H1 (cell line): ENCODE measurements around the gene TTC27. TPM values are rescaled to one million over a fixed set of nuclear protein-coding genes. Genes with fewer than 3 reads are reported as not detected.

Experiments
- CTCF ChIA-PET: fragments of 300-600 bp; sonication (Branson Sonifier 250); formaldehyde crosslinking; loops from one replicate; lab custom pipeline; 2021; ENCODE audit not compliant: partially characterized antibody; lab: Charles Lee
- POLR2A ChIA-PET: fragments of 300-600 bp; sonication (Branson Sonifier 250); formaldehyde crosslinking; loops from one replicate; lab custom pipeline; 2021; ENCODE audit warnings: inconsistent platforms; ENCODE audit not compliant: partially characterized antibody; lab: Charles Lee
- DNase-seq, 2 experiments: peaks; one replicate each; pipeline versions ENCODE4 v3.0.0 to v3.0.0-alpha.2; 2010 to 2022; ENCODE audit warnings: low spot score in 2 of 2, low read depth in 1 of 2, mixed read lengths in 1 of 2
- FAIRE-seq: peaks from 2 replicates; lab custom pipeline; 2011; peaks lifted over from hg19 to GRCh38; lab: Jason Lieb, UNC
- H2AFZ ChIP-seq: 2 replicates; pipeline ENCODE4 v1.8.1; 2012; ENCODE audit warnings: low read length, inconsistent platforms
- H2AK5ac ChIP-seq: 2 replicates; pipeline ENCODE4 v1.6.1; 2013; ENCODE audit warnings: low read depth, low read length
- H2BK120ac ChIP-seq: replicated peaks from 2 replicates; pipeline ENCODE3; 2013; ENCODE audit warnings: low read depth, low read length, inconsistent platforms
- H2BK12ac ChIP-seq: 2 replicates; pipeline ENCODE4 v1.6.1; 2013; ENCODE audit warnings: low read depth, low read length
- H2BK15ac ChIP-seq: 2 replicates; pipeline ENCODE4 v1.6.1; 2013; ENCODE audit warnings: low read length
- H2BK20ac ChIP-seq: 2 replicates; pipeline ENCODE4 v1.6.1; 2013; ENCODE audit warnings: low read length
- H2BK5ac ChIP-seq: 2 replicates; pipeline ENCODE4 v1.6.1; 2013; ENCODE audit warnings: low read depth, low read length
- H3K14ac ChIP-seq: 2 replicates; pipeline ENCODE4 v1.6.1; 2013; ENCODE audit warnings: inconsistent platforms; ENCODE audit not compliant: insufficient read length
- H3K18ac ChIP-seq: 2 replicates; pipeline ENCODE4 v1.6.1; 2013; ENCODE audit warnings: low read length; ENCODE audit errors: extremely low read depth
- H3K23ac ChIP-seq: 2 replicates; pipeline ENCODE4 v1.6.1; 2013; ENCODE audit warnings: inconsistent platforms; ENCODE audit not compliant: insufficient read length
- H3K23me2 ChIP-seq: 2 replicates; pipeline ENCODE4 v1.6.1; 2013; ENCODE audit warnings: low read depth, low read length
- H3K27ac ChIP-seq: 2 replicates; pipeline ENCODE4 v1.6.1; 2011; ENCODE audit warnings: low read depth, low read length, inconsistent platforms
- H3K27me3 ChIP-seq, 4 experiments: replicated peaks in 1 of 4; 1 replicate in 1 of 4; 2 replicates in 3 of 4; pipeline versions ENCODE4 v1.6.1 to v1.8.1; 2011 to 2013; ENCODE audit warnings: low read length in 3 of 4, mild to moderate bottlenecking in 3 of 4, inconsistent platforms in 2 of 4, mixed read lengths in 2 of 4, moderate library complexity in 1 of 4; ENCODE audit not compliant: control insufficient read depth in 3 of 4, insufficient read depth in 3 of 4; ENCODE audit errors: extremely low read depth in 1 of 4
- H3K36me3 ChIP-seq, 4 experiments: 2 replicates each; pipeline versions ENCODE4 v1.6.1 to v1.8.1; 2011 to 2013; ENCODE audit warnings: mild to moderate bottlenecking in 4 of 4, low read length in 3 of 4, moderate library complexity in 2 of 4, control low read depth in 1 of 4, inconsistent platforms in 1 of 4; ENCODE audit not compliant: insufficient read depth in 4 of 4, control insufficient read depth in 2 of 4
- H3K4ac ChIP-seq: replicated peaks from 2 replicates; pipeline ENCODE3; 2013; ENCODE audit warnings: low read length, low read depth, mixed read lengths, inconsistent platforms; ENCODE audit not compliant: insufficient read length
- H3K4me1 ChIP-seq, 4 experiments: replicated peaks in 1 of 4; 1 replicate in 1 of 4; 2 replicates in 3 of 4; pipeline versions ENCODE4 v1.6.1 to v1.8.1; 2011 to 2013; ENCODE audit warnings: low read length in 3 of 4, inconsistent platforms in 2 of 4, mixed read lengths in 1 of 4; ENCODE audit not compliant: insufficient read depth in 4 of 4, control insufficient read depth in 3 of 4
- H3K4me2 ChIP-seq, 2 experiments: 2 replicates each; pipeline versions ENCODE4 v1.6.1 to v1.8.1; 2011 to 2013; ENCODE audit warnings: low read depth in 2 of 2, low read length in 2 of 2, control low read depth in 1 of 2, inconsistent platforms in 1 of 2, mild to moderate bottlenecking in 1 of 2; ENCODE audit not compliant: insufficient read depth in 1 of 2
- H3K4me3 ChIP-seq, 4 experiments: fragments of 200-600, 300-600 bp in 1 of 4; sonication (generic), shearing (Covaris generic), sonication (Bioruptor Twin) in 1 of 4; 2 replicates each; pipeline versions ENCODE4 v1.5.1 to v1.8.1; 2011 to 2016; ENCODE audit warnings: low read length in 4 of 4, low read depth in 3 of 4, control low read depth in 2 of 4, inconsistent platforms in 2 of 4, mild to moderate bottlenecking in 2 of 4, mixed read lengths in 1 of 4, moderate library complexity in 1 of 4; ENCODE audit not compliant: insufficient read depth in 2 of 4; ENCODE audit errors: extremely low read depth in 1 of 4
- H3K56ac ChIP-seq: replicated peaks from 2 replicates; pipeline ENCODE3; 2013; ENCODE audit warnings: low read depth, mild to moderate bottlenecking, mixed read lengths, low read length, inconsistent platforms; ENCODE audit not compliant: insufficient read length
- H3K79me1 ChIP-seq: 2 replicates; pipeline ENCODE4 v1.6.1; 2013; ENCODE audit warnings: low read depth, low read length, control low read depth
- H3K79me2 ChIP-seq, 2 experiments: 2 replicates each; pipeline versions ENCODE4 v1.6.1 to v1.8.1; 2012 to 2013; ENCODE audit warnings: low read length in 2 of 2, mild to moderate bottlenecking in 2 of 2, inconsistent platforms in 1 of 2; ENCODE audit not compliant: insufficient read depth in 2 of 2, control insufficient read depth in 1 of 2
- H3K9ac ChIP-seq, 4 experiments: replicated peaks in 1 of 4; 1 replicate in 1 of 4; 2 replicates in 3 of 4; pipeline versions ENCODE4 v1.6.1 to v1.8.1; 2011 to 2013; ENCODE audit warnings: low read depth in 3 of 4, low read length in 3 of 4, control low read depth in 2 of 4, mild to moderate bottlenecking in 2 of 4, moderate library complexity in 2 of 4, inconsistent platforms in 1 of 4; ENCODE audit errors: extremely low read depth in 1 of 4
- H3K9me3 ChIP-seq, 2 experiments: 2 replicates each; pipeline versions ENCODE4 v1.6.1 to v1.8.1; 2012 to 2013; ENCODE audit warnings: mild to moderate bottlenecking in 2 of 2, moderate library complexity in 2 of 2, control low read depth in 1 of 2, inconsistent platforms in 1 of 2, low read depth in 1 of 2, low read length in 1 of 2, mixed read lengths in 1 of 2; ENCODE audit not compliant: insufficient read depth in 2 of 2
- H4K20me1 ChIP-seq, 2 experiments: replicated peaks in 1 of 2; 2 replicates each; pipeline versions ENCODE3 to v1.8.1; 2011 to 2013; ENCODE audit warnings: inconsistent platforms in 2 of 2, low read length in 2 of 2, mild to moderate bottlenecking in 1 of 2; ENCODE audit not compliant: insufficient read depth in 2 of 2, control insufficient read depth in 1 of 2
- H4K5ac ChIP-seq: 2 replicates; pipeline ENCODE4 v1.6.1; 2013; ENCODE audit warnings: low read length, low read depth, mixed read lengths, inconsistent platforms; ENCODE audit not compliant: insufficient read length
- H4K8ac ChIP-seq: 2 replicates; pipeline ENCODE4 v1.8.0; 2013; ENCODE audit warnings: mild to moderate bottlenecking, moderate library complexity, low read length, inconsistent platforms; ENCODE audit not compliant: insufficient read depth; ENCODE audit errors: extremely low read depth
- H4K91ac ChIP-seq: replicated peaks from 2 replicates; pipeline ENCODE3; 2013; ENCODE audit warnings: low read length, mixed read lengths, inconsistent platforms; ENCODE audit not compliant: insufficient read length
- ASH2L ChIP-seq: fragments of 200-600, 300-600 bp; sonication (generic); IDR thresholded peaks from one replicate; pipeline ENCODE4 v1.7.1; 2017; ENCODE audit warnings: low read length
- ATF2 ChIP-seq: IDR thresholded peaks from 2 replicates; pipeline ENCODE4 v1.6.1; 2012; ENCODE audit warnings: low read length, inconsistent platforms
- BCL11A ChIP-seq, 2 experiments: IDR thresholded peaks; one replicate each; pipeline ENCODE4 v1.6.1; 2011; ENCODE audit warnings: low read depth in 2 of 2, low read length in 2 of 2, mild to moderate bottlenecking in 2 of 2
- CBX5 ChIP-seq: fragments of 300-800, 300-1000 bp; sonication (generic); IDR thresholded peaks from 2 replicates; pipeline ENCODE4 v1.7.1; 2016; ENCODE audit warnings: antibody characterized with exemption, low read length, low read depth
- CHD1 ChIP-seq: IDR thresholded peaks from 2 replicates; pipeline ENCODE4 v1.6.1; 2012; ENCODE audit warnings: low read depth, low read length, improper control_type of control experiment
- KDM1A ChIP-seq: fragments of 200-600, 300-600 bp; sonication (generic); IDR thresholded peaks from 2 replicates; pipeline ENCODE4 v1.7.1; 2016; ENCODE audit warnings: mild to moderate bottlenecking, low read length, borderline replicate concordance
- KDM5A ChIP-seq: fragments of 200-600 bp; IDR thresholded peaks from 2 replicates; pipeline ENCODE4 v1.7.1; 2012; ENCODE audit warnings: mild to moderate bottlenecking, low read length, inconsistent platforms, mixed read lengths
- MAX ChIP-seq: IDR thresholded peaks from 2 replicates; pipeline ENCODE4 v1.6.1; 2012; ENCODE audit warnings: inconsistent platforms
- RFX5 ChIP-seq: IDR thresholded peaks from 2 replicates; pipeline ENCODE4 v1.6.1; 2011; ENCODE audit warnings: low read depth, low read length, improper control_type of control experiment, borderline replicate concordance
- SIRT6 ChIP-seq: IDR thresholded peaks from one replicate; pipeline ENCODE4 v1.7.1; 2012; ENCODE audit warnings: low read length, inconsistent platforms
- SP1 ChIP-seq: IDR thresholded peaks from 2 replicates; pipeline ENCODE4 v1.6.1; 2011; ENCODE audit warnings: low read depth, low read length
- WGBS, 2 experiments: shearing (Covaris generic) in 1 of 2; methylation state at CpG; one replicate each; pipeline versions ENCODE4 v1.1.6 to v1.1.7; 2013 to 2015; ENCODE audit warnings: low lambda C conversion rate in 2 of 2, mixed read lengths in 2 of 2, inconsistent platforms in 1 of 2, low coverage in 1 of 2, missing lambda C conversion rate in 1 of 2; ENCODE audit not compliant: insufficient replicate concordance in 2 of 2, insufficient coverage in 1 of 2, insufficient read length in 1 of 2; ENCODE audit errors: extremely low coverage in 1 of 2, missing lambda C conversion rate in 1 of 2; 5-methylcytosine and 5-hydroxymethylcytosine counted together
- polyA plus RNA-seq, 7 experiments: library from polyadenylated mRNA; depleted of rRNA in 3 of 7; stranded (reverse) in 5 of 7; unstranded in 2 of 7; fragments of >200 nt in 5 of 7; fragments of 200-250 nt in 2 of 7; gene quantifications; 1 replicate in 5 of 7; 2 replicates in 1 of 7; 4 replicates in 1 of 7; pipeline versions ENCODE4 v1.2.1 to v1.2.3, GENCODE V29; 2011 to 2013; ENCODE audit warnings: missing spikeins in 2 of 7, mixed read lengths in 2 of 7
- total RNA-seq: library from RNA; stranded (reverse); fragmentation: NEBNext Ultra II Directional; extraction: Animal tissue kit (Norgen Biotek cat#: 25700); gene quantifications from 2 replicates; pipeline ENCODE4 v1.2.1, GENCODE V29; 2021

The TTC27 gene
- total and polyA plus RNA-seq, 2 of the 8 experiments (the other 6 are each of a cell fraction or from before 2014, with no cell fraction given), result 13.8 to 29.1 TPM

- no peak overlapping the region for H3K4me2 ChIP-seq
- no peak overlapping the region for H3K56ac ChIP-seq
- H2AFZ ChIP-seq, result no peak overlapping the region
- H2BK15ac ChIP-seq, result no peak overlapping the region
- no peak overlapping the region for H3K18ac ChIP-seq
- peaks cover 0 to 6% (median 0%) of the 10 kb centered on the region in 4 experiments; a peak in 1 of 7 replicates for H3K4me1 ChIP-seq
- H3K79me2 ChIP-seq, result no peaks in the 10 kb centered on the region
- H3K23me2 ChIP-seq, result no peaks in the 10 kb centered on the region
- no peak overlapping the region for H4K5ac ChIP-seq
- H3K23ac ChIP-seq, result no peak overlapping the region
- no peak overlapping the region for H2AK5ac ChIP-seq
- no peaks in the 10 kb centered on the region for H3K9me3 ChIP-seq
- no peak overlapping the region for H3K14ac ChIP-seq
- no peaks in the 10 kb centered on the region for H3K27me3 ChIP-seq
- WGBS, 2 experiments, result 92% methylated on average over 5 of the region's 5 CpGs; no CpG with 5 or more reads in 1 of the 2 experiments
- H3K4me3 ChIP-seq, result no peak overlapping the region
- no peak overlapping the region for H3K27ac ChIP-seq
- no peak overlapping the region for H2BK20ac ChIP-seq
- ChIA-PET POLR2A (interaction anchor here (0.6 kb wide), 1 partner anchor 478 kb away, joined by 3 read pairs; no protein-coding TSS in a partner anchor), CTCF (no interaction called here)
- DNase-seq (no peak), FAIRE-seq (no peak)
- no peaks in the 10 kb centered on the region for H4K20me1 ChIP-seq
- no peak overlapping the region for H3K9ac ChIP-seq
- no peak overlapping the region for H2BK12ac ChIP-seq
- no peak overlapping the region for H2BK5ac ChIP-seq
- H3K79me1 ChIP-seq, result no peaks in the 10 kb centered on the region
- no peaks in the 10 kb centered on the region; a peak in 1 of 8 replicates for H3K36me3 ChIP-seq
- no peak overlapping the region for H4K91ac ChIP-seq
- H3K4ac ChIP-seq, result no peak overlapping the region
- no peak overlapping the region for H2BK120ac ChIP-seq
- no peak overlapping the region for H4K8ac ChIP-seq
- TF ChIP-seq ASH2L (no peak), SP1 (no peak), CBX5 (no peak), KDM5A (no peak), SIRT6 (no peak), RFX5 (no peak), CHD1 (no peak), ATF2 (no peak), MAX (no peak), BCL11A (IDR thresholded peaks at IDR 0.05; ENCODE audit: low read depth in 2 of 2, low read length in 2 of 2) (no peak), KDM1A (no peak)
These were observed 74.6 kb downstream of the TTC27 start for GRCh38 chr2:32702303-32703064.
